Inflammatory macrophage (primary cell): Measurements from ENCODE around the gene RPS26.
"Not testable (repeated sequence)": the region's sequence is repeated elsewhere in the genome, so short reads cannot be mapped to it uniquely, and the experiment has no call there.

ENCODE experiments used
- DNase-seq, 2 donors: peaks; one replicate each; pipeline ENCODE4 v3.0.0-alpha.2; 2020 to 2022

Gene RPS26

DNA sequence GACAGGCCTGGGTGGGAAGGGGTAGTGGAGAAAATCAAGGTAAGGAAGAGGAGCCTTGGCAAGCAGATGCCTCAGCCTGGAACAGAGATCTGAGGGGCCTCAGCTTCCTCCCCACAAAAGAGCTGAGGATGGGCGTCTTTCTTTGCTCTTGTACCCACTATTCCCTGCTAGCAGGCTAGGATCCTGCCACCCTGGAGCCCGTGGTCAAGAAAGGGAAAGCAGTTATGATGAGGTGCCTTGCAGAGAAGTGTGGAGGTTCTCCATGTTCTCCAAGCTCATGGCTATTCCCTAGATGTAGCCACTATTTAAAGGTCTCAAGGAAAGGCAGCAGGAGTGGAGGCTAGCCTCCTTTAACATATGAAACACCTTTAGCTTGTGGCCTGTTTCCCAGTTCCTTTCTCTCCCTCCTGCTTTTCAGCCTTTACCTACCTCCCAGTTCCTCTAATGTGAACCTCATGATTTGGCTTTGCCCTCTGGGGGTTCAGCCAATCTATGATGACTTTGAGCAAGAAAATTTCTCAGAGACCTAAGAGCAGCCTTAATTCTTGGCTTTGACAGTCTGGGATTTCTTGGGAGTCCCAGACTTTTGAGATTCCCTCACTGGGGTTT, 19.7 kb upstream of the RPS26 start:
- no peak for DNase-seq

- no peak for DNase-seq
These were observed 13.1 kb upstream of the RPS26 start for GRCh38 chr12:56028511-56029165.

DNA sequence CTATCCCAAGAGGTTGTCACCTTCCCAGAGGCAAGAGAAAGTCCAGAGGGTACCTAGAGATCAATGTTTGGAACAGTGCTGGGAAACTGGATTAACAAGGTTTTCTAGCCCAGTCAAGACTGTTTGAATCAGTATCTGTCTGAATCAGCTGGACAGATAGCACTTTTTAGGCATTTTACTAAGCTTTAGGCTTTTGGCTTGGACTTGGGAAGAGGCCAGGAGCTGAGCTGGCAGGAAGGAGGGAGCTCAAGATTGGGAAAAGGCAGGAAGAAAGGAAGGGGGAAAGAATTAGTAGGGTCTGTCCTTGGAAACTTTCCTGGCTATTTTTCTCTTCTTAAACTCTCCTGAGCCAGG, 12.6 kb upstream of the RPS26 start:
- DNase-seq = no peak

GRCh38 chr12:56029666-56030293, 11.9 kb upstream of the RPS26 start:
- peak; percentile 60 to 72 for DNase-seq

DNA sequence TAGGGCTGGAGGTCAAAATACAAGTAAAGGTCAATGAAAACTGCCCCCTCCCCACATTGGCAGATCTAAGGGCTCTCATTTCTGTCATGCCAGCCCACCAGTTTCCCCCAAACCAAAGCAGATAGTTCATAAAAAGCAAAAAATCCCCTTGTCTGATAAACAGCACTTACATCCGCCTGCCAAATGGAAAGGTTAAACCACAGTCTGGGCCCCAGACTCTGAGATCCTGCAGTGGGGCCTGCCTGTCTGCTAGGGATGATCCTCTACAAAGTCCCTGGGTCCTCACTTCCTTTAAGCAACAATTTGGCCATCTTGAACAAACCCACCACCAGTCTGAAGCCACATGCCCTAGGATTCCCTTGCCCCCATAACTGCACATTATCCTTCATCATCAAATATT, 9.7 kb upstream of the RPS26 start:
- DNase-seq = no peak

GRCh38 chr12:56034586-56035332, 7.0 kb upstream of the RPS26 start:
- DNase-seq = no peak

GRCh38 chr12:56037161-56037560, 4.6 kb upstream of the RPS26 start:
- DNase-seq = no peak

DNA sequence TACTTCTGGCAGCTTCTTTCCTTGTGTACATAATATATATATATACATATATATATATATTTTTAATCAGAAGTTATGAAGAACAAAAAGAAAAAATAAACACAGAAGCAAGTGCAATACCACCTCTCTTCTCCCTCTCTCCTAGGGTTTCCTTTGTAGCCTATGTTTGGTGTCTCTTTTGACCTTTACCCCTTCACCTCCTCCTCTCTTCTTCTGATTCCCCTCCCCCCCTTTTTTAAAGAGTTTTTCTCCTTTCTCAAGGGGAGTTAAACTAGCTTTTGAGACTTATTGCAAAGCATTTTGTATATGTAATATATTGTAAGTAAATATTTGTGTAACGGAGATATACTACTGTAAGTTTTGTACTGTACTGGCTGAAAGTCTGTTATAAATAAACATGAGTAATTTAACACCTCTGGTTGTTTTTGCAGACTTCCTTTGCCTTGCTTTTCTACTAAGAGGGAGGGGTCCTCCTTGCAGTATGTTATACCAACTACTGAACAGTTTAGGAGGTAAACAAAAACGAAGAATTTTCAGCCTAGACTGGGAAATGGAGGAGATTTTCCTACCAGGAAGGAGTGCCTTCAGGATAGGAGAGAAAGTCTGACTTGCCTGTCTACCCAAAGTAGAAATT, 3.6 kb upstream of the RPS26 start:
- DNase-seq = no peak

DNA sequence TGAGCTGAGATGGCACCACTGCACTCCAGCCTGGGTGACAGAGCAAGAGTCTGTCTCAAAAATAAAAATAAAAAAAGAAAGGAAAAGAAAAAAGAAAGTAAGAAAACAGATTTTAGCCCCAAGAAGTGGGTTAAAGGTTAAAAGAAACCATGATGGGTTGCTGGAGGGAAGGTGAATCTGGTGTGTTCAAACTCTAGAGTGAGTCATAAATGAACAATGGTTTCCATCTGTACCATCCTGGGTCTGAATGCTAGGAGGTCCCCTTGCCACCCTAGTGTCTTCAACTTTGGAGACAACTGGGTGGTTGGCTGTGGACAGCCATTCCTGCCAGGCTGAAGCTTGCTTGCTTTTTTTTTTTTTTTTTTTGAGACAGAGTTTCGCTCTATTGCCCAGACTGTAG, 1.6 kb upstream of the RPS26 start:
- no peak for DNase-seq

GRCh38 chr12:56040963-56041551, 661 bp upstream of the RPS26 start:
- no peak for DNase-seq

DNA sequence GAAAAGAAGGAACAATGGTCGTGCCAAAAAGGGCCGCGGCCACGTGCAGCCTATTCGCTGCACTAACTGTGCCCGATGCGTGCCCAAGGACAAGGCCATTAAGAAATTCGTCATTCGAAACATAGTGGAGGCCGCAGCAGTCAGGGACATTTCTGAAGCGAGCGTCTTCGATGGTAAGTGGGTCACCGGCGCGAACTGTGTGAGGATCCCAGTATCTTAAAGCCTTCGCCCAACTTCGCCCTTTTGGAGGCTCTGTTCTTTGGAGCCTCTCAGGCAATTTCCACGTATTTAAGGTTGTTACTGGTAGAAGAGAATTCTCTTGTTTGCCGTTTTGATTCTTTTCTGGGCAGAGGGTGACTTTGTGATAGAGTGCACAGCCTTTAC, 704 bp downstream of the RPS26 start:
- not testable (repeated sequence) for DNase-seq

DNA sequence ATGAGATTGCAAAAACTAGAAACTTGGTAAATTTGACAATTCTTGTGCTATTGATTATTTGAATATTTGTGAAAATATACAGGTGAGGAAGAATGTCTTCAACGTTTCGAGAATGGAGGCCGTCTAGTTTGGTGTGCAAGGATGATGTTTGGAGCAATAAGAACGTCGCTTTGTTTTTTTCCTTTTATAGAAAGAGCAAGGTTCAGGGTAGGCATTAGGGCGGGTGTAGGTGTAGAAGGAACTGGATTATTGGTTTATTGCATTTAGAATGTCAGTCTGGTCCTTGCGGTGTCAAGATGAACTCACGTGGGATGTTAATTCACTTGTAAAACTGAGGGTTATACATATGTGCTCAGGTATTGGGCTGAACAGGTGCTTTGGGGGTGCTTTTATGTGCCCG, 1.1 kb downstream of the RPS26 start:
- DNase-seq = no peak

GRCh38 chr12:56046027-56046780, 4.5 kb downstream of the RPS26 start:
- DNase-seq = no peak

DNA sequence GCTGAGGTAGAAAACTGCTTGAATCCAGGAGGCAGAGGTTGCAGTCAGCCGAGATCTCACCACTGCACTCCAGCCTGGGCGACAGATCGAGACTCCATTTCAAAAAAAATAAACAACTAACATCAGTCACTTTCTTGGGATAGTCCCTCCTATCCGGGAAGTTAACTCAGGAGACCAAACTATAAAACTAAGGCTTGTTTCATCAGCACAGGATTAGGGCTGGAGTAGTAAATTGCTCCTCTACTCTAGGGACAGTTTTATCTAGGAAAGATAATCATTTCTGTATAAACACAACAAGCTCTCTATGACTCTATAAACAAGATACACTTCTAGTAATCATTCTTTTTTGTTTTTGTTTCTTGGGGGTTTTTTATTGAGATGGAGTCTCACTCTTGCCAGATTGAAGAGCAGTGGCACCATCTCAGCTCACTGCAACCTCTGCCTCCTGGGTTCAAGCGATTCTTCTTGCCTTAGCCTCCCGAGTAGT, 11.7 kb downstream of the RPS26 start:
- no peak for DNase-seq

GRCh38 chr12:56059964-56060363, 18.2 kb downstream of the RPS26 start:
- not testable (repeated sequence) for DNase-seq

GRCh38 chr12:56061982-56062381, 20.3 kb downstream of the RPS26 start:
- DNase-seq = no peak

- DNase-seq = no peak
These were observed 21.3 kb downstream of the RPS26 start for GRCh38 chr12:56062996-56063395.

GRCh38 chr12:56071648-56072047, 29.9 kb downstream of the RPS26 start:
- DNase-seq = no peak

DNA sequence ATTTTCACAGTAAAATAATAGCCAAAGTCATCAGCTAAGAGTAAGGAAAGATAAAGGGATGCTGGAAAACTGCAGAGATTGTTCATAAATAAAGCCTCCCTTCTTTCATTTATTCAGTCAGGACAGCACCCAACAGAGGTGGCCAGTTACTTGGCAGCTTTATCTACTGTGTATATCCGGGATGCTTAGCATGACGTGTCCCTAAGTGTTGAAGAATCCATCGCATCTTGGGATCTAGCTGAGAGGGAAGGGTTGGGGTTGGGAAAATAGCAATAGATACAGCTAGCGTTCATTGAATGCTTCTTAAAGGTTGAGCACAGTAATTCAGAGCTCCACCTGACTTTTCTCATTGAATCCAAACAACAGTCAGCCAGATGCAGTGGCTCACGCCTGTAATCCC, 32.7 kb downstream of the RPS26 start:
- DNase-seq = no peak

DNA sequence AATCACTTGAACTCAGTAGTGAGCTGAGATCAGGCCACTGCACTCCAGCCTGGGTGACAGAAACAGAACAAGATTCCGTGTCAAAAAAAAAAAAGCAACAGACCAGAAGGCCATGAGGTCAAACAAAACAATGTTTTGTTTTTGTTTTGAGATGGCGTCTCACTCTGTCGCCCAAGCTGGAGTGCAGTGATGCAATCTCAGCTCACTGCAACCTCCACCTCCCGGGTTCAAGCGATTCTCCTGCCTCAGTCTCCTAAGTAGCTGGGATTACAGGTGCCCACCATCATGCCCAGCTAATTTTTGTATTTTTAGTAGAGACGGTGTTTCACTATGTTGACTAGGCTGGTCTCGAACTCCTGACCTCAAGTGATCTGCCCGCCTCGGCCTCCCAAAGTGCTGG, 36.2 kb downstream of the RPS26 start:
- DNase-seq = not testable (repeated sequence)

GRCh38 chr12:56078427-56078826, 36.7 kb downstream of the RPS26 start:
- DNase-seq = no peak
